Adipose tissue (tissue), 3 donors: ENCODE data around the gene KLHL4. TPM values are rescaled to one million over a fixed set of nuclear protein-coding genes. Genes with fewer than 3 reads are reported as not detected.
"Not testable (repeated sequence)": the region's sequence is repeated elsewhere in the genome, so short reads cannot be mapped to it uniquely, and the experiment has no call there.

ENCODE experiments used
- H3K27ac ChIP-seq: one replicate; pipeline ENCODE4 v1.5.1; 2013; ENCODE audit warnings: low read depth, low read length
- WGBS, 3 donors: extraction: QIAGEN DNeasy Blood & Tissue Kit; methylation state at CpG; one replicate each; pipeline ENCODE4 v1.1.7; 2013; 5-methylcytosine and 5-hydroxymethylcytosine counted together
- polyA plus RNA-seq, 3 donors: library from polyadenylated mRNA; stranded (reverse); fragments of 200-250 nt; gene quantifications; one replicate each; pipeline ENCODE4 v1.2.3, GENCODE V29; 2013
- donor health status: healthy with polysubstance abuse.
- donor health status: Bipolar disorder and iron deficiency.
- donor health status: healthy.

The KLHL4 gene
- 1 to 10 TPM in 1 of 3 donors, under 1 TPM in 2; 0.13 to 1.9 (median 0.55) TPM for polyA plus RNA-seq

DNA sequence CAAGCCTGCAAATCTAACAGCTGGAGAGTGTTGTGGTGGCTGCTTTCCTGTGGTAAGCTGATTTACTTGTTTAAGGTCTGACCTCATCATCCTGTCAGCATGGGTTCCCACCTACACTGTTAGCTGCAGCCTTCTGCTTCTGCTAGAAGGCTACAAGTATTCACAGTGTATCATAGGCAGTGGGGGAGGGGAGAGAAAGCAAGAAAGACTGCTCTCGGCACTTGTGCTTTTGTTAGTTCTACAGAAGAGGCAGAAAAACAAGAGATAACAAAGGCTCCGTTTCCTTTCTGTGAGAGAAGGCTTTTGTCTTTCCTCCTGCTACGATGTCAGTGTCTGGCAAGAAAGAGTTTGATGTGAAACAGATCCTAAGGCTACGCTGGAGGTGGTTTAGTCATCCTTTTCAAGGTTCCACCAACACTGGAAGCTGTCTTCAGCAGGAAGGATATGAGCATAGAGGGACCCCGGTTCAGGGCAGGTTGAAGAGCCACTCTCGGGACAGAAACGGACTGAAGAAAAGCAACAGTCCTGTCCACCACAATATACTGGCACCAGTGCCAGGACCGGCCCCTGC lies at the start of gene KLHL4:
Gene KLHL4, plus strand, starts transcription at position 232 of the 571 bp plus-strand sequence. Its CDS starts 92 bp downstream, at position 324.
- WGBS, 3 donors, result 1 to 14% (median 3%) methylated on average over 8 of the region's 8 CpGs
- H3K27ac ChIP-seq, result no peak within 1 kb of the TSS

- no peak overlapping the region for H3K27ac ChIP-seq
- 13 to 29% (median 26%) methylated on average over 2 of the region's 2 CpGs for WGBS, 3 donors
Observed at GRCh38 chrX:87468941-87469340, 48.7 kb upstream of the KLHL4 start.

DNA sequence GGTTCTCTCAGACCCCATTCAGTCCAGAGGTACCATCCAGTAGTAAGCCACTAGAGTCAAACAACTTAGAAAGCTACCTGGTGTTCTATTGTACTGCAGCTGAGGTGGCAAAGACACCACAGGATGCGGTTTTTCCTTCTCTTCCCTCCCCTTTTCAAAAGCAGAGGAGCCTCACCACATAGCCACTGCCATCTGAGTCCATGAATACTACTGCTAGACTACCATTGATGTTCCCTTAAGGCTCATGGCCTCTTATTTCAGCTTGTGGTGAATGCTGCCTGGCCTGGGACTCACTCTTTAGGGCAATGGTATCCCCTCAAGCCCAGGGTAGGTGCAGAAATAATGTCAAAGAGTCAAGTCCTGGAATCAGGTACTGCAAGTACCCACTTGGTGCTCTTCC lies 41.8 kb upstream of the KLHL4 start:
- 42 to 56% (median 45%) methylated on average over 1 of the region's 1 CpG for WGBS, 3 donors
- no peak overlapping the region for H3K27ac ChIP-seq

GRCh38 chrX:87478703-87479102 lies 38.9 kb upstream of the KLHL4 start:
- 77 to 96% (median 93%) methylated on average over 8 to 16 of the region's 16 CpGs for WGBS, 3 donors
- not testable (repeated sequence) for H3K27ac ChIP-seq

DNA sequence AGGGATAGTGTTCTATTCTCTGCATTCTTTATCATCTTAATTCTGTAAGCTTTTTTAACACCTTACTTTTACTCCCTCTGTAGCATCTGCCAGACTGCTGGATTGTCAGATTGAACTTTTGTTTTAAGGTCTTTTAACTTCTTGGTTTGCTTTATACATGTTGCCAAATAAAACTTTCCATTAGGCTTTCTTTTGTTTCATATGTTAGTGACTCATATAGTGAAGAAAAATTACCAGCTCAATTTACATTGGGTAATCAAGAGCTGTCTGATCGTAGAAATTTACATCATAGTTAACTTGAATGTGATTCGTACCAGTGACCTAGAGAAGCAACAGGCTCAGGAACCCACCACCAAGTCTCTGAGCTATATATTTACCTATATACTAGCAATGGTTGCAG lies 28.5 kb upstream of the KLHL4 start:
- no peak overlapping the region for H3K27ac ChIP-seq
- 66 to 84% (median 68%) methylated on average over 2 of the region's 2 CpGs for WGBS, 3 donors

- WGBS, 3 donors, result 58 to 81% (median 62%) methylated on average over 1 of the region's 1 CpG
- no peak overlapping the region for H3K27ac ChIP-seq
Observed at GRCh38 chrX:87515836-87516235, 1.8 kb upstream of the KLHL4 start.

DNA sequence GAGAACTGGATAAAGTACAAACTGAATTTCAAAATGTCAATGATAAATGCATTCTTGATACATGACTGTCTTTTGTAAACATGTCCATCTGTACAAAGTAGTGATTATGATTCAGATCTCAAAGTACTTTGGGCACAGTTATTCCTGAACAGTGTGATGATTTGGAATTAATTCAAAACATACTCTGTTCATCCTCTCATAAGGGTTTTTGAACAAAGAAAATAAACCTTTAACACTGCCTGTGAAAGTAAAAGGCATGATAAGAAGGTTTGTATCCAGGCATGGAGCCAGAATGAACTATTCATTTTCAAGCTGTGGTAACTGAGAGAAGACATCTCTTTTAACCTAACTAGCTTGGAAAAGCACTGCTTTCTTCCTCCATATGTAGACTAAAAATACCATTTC lies 883 bp upstream of the KLHL4 start:
- H3K27ac ChIP-seq, result no peak overlapping the region

- H3K27ac ChIP-seq, result no peak overlapping the region
- WGBS, 3 donors, result 6 to 40% (median 8%) methylated on average over 6 of the region's 6 CpGs
Observed at GRCh38 chrX:87518504-87518903, 902 bp downstream of the KLHL4 start.

DNA sequence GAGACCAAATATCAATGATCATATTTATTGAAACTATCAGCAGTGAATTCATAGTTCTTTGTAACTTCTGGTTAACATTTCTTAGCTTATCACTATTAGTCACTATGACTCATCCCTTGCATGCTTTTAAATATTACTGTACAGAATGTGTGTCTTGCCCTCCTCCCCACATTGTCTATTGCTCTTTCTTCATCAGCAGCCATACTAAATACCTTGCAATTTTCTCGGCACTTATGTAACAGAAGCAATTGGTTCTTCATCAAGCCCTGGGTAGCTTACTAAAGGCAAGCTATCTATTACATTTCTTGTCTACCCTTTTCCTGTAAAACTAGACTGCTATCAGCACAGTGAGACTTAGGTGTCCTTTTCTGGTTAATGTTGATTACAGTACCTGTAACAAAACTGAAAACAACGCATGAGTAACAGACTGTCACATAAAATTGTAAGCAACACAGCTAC lies 8.2 kb downstream of the KLHL4 start:
- WGBS, 3 donors, result 67 to 79% (median 78%) methylated on average over 2 of the region's 2 CpGs
- no peak overlapping the region for H3K27ac ChIP-seq

GRCh38 chrX:87526281-87526680 lies 8.7 kb downstream of the KLHL4 start:
- H3K27ac ChIP-seq, result no peak overlapping the region
- 79 to 93% (median 87%) methylated on average over 2 of the region's 2 CpGs for WGBS, 3 donors

- 66 to 81% (median 67%) methylated on average over 6 to 10 of the region's 10 CpGs for WGBS, 3 donors
- no peak overlapping the region for H3K27ac ChIP-seq
Observed at GRCh38 chrX:87528487-87528886, 10.9 kb downstream of the KLHL4 start.

- WGBS, 3 donors, result 62 to 93% (median 81%) methylated on average over 1 of the region's 1 CpG
- no peak overlapping the region for H3K27ac ChIP-seq
Observed at GRCh38 chrX:87571964-87572363, 54.4 kb downstream of the KLHL4 start.

- no peak overlapping the region for H3K27ac ChIP-seq
- WGBS, 3 donors, result 54 to 67% (median 65%) methylated on average over 3 of the region's 3 CpGs
Observed at GRCh38 chrX:87572901-87573300, 55.3 kb downstream of the KLHL4 start.

GRCh38 chrX:87578978-87579377 lies 61.4 kb downstream of the KLHL4 start:
- 35 to 92% (median 65%) methylated on average over 1 of the region's 1 CpG for WGBS, 3 donors
- no peak overlapping the region for H3K27ac ChIP-seq

GRCh38 chrX:87580862-87581261 lies 63.3 kb downstream of the KLHL4 start:
- WGBS, 3 donors, result 77 to 88% (median 88%) methylated on average over 2 of the region's 2 CpGs
- H3K27ac ChIP-seq, result no peak overlapping the region

GRCh38 chrX:87582453-87582852 lies 64.9 kb downstream of the KLHL4 start:
- no peak overlapping the region for H3K27ac ChIP-seq
- WGBS, 3 donors, result 81 to 87% (median 82%) methylated on average over 6 of the region's 6 CpGs

DNA sequence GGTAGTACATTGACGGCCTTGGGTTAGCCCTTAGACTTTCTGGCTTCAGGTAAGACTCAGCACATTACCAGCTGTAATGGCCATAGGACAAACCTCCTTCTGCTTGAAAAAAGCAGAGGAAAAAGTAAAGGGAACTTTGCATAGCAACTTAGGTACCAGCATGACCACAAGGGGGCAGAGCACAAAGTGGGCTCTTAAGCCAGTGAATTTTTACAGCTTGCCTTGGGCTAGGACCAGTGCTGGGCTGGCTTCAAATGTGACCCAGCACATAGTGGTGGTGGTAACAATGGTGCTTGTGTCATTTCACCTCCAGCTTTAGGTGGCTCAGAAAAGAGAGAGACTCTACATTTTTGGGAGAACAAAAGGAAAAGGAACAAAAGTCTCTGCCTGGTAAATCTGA lies 66.1 kb downstream of the KLHL4 start:
- H3K27ac ChIP-seq, result no peak overlapping the region
- 54 to 91% (median 61%) methylated on average over 1 of the region's 1 CpG for WGBS, 3 donors

DNA sequence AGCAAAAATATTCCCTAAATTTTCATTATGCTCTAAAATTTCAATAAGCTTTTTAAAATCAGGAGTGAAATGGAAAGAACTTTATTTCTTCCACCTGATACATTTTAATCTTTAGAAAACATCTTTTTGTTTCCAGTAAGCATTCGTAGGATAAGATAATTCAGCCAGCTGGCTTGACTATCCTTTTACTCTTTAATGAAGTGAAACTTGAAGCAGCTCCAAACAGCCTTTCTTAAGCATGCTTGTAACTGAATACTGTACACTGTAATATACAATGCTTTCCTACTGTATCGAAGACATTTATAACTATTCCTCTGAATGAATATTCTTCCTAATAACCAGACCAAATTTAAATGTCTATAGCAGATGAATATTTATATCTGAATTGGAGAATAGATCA lies 98.8 kb downstream of the KLHL4 start:
- 42 to 55% (median 52%) methylated on average over 2 of the region's 2 CpGs for WGBS, 3 donors
- H3K27ac ChIP-seq, result no peak overlapping the region

DNA sequence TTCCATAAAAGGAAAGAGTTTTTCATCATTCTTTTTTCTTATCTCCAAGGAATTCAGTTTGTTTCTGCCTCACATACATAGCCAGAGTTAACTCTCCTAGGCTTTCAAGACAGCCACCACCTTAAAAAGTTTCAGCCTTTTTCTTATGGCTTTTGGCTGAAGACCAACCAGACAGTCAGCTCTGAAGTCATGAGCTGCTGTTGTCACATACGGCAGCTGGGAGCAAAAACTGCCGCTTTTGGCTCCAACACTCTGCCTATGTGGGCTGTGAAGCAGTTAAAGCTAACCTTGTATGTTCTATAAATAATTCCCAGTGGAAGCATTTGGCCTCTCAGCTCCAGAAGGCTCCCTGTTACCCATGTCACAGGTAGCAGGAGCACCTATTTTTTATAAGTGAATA lies 104.1 kb downstream of the KLHL4 start:
- no peak overlapping the region for H3K27ac ChIP-seq
- WGBS, 3 donors, result 40 to 63% (median 53%) methylated on average over 2 of the region's 2 CpGs

GRCh38 chrX:87626996-87627395 lies 109.4 kb downstream of the KLHL4 start:
- H3K27ac ChIP-seq, result no peak overlapping the region
- 50 to 77% (median 62%) methylated on average over 3 of the region's 3 CpGs for WGBS, 3 donors

DNA sequence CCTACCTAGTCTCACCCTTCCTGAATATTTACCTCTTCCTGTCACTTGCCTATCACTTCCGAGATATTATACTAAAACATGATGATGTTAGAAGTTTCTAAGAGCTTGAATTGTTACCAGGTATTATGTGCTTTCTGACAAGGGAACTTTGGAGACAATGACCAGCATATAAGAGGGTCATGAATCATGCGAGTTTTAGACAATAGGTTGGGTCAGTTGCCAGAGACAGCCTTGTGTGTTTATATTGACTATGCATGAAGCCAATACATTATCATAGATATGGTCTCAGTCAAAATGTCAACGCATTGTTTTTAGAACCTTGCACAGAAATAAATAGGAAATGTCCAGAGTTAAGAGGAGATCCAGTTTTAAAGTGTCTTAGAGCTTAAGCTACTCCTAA lies 116.8 kb downstream of the KLHL4 start:
- no peak overlapping the region for H3K27ac ChIP-seq
- 50 to 66% (median 56%) methylated on average over 3 of the region's 3 CpGs for WGBS, 3 donors
